NCI-H146 treated with DMSO at 0.1 percent for 48 hours (cell line): ENCODE measurements around the gene CCDC201.
A peak's percentile ranks its signal among the peaks of the same experiment; 100 is the strongest.

Experiments used
- DNase-seq: peaks from one replicate; lab custom pipeline; 2025; ENCODE audit not compliant: unreplicated experiment; lab: John Stamatoyannopoulos, UW

CCDC201 gene, protein sequence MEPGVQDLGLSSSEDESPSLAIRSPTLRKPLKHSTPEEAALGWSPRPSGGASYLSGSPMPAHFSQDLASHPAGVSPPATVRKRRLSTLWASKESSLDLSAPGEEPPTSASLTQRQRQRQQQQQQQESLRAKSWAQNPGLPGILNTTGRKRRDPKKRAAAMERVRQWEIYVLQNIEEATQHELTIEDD

GRCh38 chr7:45873035-45873354 is at the start of gene CCDC201:
Gene CCDC201, minus strand, starts transcription at chr7:45873082. Its CDS starts 75 bp downstream, at chr7:45873007.
- DNase-seq = no peak

DNA sequence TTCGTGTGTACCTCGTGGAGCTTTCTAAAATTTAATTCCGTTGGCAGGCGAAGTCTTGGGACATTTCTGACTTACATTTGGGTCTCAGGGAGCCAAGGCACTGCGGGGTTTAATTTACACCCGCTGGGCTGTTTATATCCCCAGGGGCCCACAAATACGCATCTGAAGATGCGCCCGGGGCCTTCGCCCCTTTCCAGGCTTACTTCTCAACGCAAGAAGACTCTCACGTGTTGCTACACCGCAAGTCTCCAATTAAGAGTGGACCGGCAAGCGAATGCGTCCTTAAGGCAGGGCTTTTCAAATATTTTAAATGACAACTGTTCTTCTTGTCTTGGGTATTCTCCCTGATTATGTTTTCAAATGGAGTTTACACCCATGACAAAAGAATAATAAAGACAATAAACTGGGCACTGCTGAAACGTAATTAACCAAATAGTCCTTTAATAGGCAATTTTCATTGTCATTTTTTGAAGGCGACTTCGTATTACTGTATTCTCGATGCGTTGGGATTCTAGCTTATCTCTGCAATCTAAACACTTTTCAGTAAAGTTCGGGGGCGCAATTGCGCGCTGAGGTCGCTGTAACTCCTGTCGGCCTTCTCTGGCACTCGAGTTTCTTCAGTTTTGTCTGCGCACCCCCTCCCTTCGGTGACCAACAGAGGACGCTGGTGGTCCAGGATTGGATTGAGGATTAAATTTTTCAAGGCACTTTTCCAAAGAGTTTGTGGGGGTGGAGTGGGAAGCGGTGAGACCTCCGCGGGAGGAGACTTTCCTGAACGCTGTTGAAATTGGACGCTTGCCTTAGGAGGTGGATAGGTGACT is 49.0 kb upstream of the CCDC201 start:
- no peak for DNase-seq

DNA sequence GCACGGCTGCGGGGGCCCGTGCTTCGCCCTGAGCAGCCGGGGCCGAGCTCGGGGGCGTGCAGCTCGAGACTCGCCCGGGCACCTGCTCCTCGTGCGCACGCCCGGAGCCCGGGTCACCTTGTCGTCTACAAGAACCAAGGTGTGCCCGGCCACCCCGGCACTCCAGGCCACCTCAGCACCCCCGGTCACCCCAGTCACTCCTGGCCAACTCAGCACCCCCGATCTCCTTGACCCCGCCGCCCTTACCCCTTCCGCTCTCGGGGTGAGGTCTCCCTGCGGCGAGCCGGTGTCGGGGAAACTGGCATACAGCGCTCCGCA is 48.5 kb upstream of the CCDC201 start:
- DNase-seq = no peak

- peak; percentile 33 for DNase-seq
Measured at GRCh38 chr7:45920502-45921380, 47.9 kb upstream of the CCDC201 start, which contains the start of gene IGFBP3. Gene IGFBP3, minus strand, starts transcription at chr7:45921272. Its CDS starts 132 bp downstream, at chr7:45921140.

- DNase-seq = no peak
Measured at GRCh38 chr7:45919993-45920459, 47.1 kb upstream of the CCDC201 start.

DNA sequence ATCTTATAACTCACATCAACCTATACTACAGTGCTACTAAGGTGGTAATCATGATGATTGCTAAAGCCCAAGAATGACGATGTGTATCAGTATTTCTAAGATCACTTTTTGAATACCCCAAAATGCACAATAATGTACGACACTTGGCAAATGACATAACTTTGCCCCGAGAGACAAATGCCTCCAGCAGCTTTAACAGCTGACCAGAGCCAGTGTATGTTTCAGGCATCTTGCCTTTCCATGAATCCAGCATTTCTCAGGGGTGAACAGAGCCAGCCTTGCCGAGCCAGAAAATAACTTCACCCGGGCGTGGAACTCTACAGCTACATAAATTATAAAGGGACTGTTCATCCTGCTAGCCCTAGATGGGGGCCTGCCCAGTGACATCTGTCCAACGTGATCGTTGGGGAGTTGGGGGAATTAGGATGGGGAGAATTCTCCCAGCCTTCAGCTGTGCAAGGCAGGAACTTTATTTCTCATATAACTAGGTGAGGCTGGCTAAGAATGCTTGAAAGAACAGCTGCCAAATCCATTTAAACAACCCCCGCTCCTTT is 46.4 kb upstream of the CCDC201 start:
- DNase-seq = no peak

- no peak for DNase-seq
Measured at GRCh38 chr7:45918556-45918955, 45.7 kb upstream of the CCDC201 start.

DNA sequence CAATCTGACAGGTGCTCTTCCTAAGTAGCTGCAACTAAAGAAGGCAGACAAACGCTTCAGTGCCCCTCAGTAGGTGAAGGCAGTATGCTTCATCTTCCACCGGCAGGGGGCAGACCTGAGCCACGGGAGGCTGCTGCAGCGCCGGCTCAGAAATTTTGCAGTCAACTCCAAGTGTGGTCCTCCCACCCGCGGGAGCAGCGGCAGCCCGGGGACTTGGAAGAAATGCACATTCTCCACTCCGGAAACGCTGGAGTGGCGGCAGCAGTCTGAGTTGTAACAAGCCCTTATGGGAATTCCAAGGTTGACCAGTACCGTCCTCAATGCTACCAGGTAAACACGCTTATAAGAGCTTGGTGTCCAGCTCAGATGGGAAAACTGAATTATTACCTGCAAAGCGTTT is 44.8 kb upstream of the CCDC201 start:
- DNase-seq = peak; percentile 29

GRCh38 chr7:45917064-45917463 is 44.2 kb upstream of the CCDC201 start:
- DNase-seq = no peak

DNA sequence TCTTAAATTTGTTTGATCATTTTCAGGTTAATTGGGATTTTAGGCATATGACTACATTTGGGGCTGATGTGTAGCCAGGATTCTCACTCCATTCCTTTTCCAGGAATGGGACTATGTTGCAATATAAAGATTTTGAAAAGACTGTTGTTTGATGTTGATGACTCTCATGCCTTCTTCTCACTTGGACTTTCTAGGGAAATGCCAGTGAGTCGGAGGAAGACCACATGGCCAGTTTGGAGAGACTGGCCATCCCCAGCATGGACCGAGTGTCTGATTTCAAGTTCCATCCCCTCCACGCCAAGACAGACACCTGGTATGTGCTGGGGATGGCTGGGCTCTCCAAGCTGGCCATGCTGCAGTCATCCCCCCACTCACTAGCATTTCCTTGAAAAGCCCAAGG is 42.7 kb upstream of the CCDC201 start:
- DNase-seq = no peak

DNA sequence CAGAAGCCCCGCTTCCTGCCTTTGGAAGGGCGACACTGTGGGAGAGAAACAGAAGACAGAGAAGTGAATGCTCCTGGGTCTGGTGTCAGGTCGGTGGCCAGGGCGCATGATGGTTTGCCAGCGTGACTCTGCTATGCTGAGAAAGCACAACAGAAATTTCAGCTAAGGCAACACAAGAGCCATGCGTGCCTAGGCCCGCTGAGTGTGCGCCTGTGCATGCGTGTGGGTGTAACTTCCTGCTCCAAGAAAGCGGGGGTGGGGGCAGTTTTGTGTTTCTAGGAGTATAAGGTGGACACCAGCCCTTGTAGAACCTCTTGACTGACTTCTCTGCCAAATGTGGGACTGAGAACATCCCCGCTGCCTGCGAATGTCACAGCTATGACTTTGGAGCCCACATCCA is 42.0 kb upstream of the CCDC201 start:
- no peak for DNase-seq

GRCh38 chr7:45912972-45913371 is 40.1 kb upstream of the CCDC201 start:
- DNase-seq = no peak

GRCh38 chr7:45911311-45911710 is 38.4 kb upstream of the CCDC201 start:
- DNase-seq = no peak

GRCh38 chr7:45910855-45911254 is 38.0 kb upstream of the CCDC201 start:
- DNase-seq = no peak

- DNase-seq = no peak
Measured at GRCh38 chr7:45909561-45909960, 36.7 kb upstream of the CCDC201 start.

GRCh38 chr7:45902820-45903219 is 29.9 kb upstream of the CCDC201 start:
- no peak for DNase-seq

DNA sequence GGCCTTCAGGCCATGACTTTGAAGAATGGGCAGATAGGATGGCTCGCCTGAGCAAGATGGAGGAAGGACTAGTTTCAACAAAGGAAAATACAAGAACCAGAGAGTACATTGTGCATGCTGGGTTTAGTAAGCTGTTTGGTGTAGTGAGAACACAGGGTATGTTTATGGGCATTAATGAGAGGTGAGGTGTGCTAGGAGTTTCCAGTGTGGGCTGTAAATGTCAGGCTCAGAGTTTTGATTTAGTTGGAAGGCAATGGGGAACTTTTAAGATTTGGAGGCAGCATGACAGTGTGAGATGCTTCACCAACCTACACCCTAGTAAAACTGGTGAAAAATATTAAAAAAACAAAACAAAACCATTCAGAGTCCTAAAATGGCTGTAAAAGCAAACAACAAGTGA is 28.7 kb upstream of the CCDC201 start:
- no peak for DNase-seq

DNA sequence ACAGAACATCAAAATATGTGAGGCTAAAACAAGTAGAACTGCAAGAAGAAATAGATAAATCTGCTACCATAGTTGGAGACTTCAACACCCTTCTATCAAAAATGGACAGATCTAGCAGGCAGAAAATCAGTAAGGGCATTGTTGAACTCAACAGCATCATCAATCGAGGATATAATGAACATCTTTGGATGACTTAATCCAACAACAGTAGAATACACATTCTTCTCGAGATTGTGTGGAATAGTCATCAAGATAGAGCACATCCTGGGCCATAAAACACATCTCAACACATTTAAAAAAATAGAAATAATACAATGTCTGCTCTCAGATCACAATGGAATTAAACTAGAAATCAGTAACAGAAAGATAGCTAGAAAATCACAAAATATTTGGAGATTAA is 25.3 kb upstream of the CCDC201 start:
- DNase-seq = no peak

DNA sequence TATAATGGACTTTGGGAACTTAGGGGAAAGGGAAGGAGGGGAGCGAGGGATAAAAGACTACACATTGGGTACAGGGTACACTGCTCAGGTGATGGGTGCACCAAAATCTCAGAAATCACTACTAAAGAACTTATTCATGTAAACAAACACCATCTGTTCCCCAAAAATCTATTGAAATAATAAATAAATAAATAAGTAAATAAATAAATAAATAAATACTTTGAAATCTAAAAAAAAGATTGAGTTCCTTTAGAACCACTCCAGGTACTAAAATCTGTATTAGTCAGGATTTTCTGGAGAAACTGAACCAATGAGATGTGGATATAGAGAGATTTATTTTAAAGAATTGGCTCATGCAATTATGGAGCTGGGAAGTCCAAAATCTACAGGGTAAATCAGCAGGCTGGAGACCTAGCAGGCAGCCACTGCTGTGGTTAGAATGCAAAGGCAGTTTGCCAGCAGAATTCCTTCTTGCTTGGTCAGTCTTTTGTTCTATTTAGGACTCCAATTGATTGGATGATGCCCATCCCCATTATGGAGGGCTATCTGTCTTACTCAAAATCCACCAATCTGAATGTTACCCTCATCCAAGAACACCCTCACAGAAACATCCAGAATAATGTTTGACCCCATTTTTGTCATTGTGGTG is 24.3 kb upstream of the CCDC201 start:
- DNase-seq = no peak

- no peak for DNase-seq
Measured at GRCh38 chr7:45894665-45895062, 21.8 kb upstream of the CCDC201 start.
